ENCODE results near the gene ANKS1B. TPM values are rescaled to one million over a fixed set of nuclear protein-coding genes. Genes with fewer than 3 reads are reported as not detected.

Gene ANKS1B
- total and polyA plus RNA-seq, 2 of the 4 experiments (the other 2 are of a cell fraction): 0.17 to 0.18 TPM

DNA sequence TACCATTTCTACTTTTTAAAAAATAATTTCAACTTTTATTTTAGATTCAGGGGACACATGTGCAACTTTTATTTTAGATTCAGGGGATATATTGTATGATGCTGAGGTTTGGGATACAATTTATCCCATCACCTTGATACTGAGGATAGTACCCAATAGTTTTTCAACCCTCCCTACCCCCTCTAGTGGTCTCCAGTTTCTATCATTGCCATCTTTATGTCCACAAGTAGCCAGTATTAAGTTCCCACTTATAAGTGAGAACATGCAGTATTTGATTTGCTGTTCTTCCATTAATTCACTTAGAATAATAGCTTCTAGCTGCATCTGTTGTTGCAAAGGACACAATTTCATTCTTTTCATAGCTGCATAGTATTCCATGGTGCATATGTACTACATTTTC is 162.5 kb downstream of the ANKS1B start:
- no peak overlapping the region for H2BK20ac ChIP-seq (ENCODE audit: low read depth, low read length)
- H3K4me3 ChIP-seq (ENCODE audit: insufficient read depth, low read depth, low read length): no peak overlapping the region
- CTCF ChIA-PET: interaction anchor here (0.6 kb wide), 1 partner anchor 10 kb away, joined by 6 read pairs; no protein-coding TSS in a partner anchor
- H4K20me1 ChIP-seq (ENCODE audit: insufficient read depth, low read length): no peaks in the 10 kb centered on the region
- no peak overlapping the region for H3K4me2 ChIP-seq (ENCODE audit: low read depth, low read length)
- no peak overlapping the region for H3K14ac ChIP-seq (replicated peaks; ENCODE audit: low read depth, low read length)
- no peak overlapping the region for H4K8ac ChIP-seq (ENCODE audit: low read depth in 2 of 2, low read length in 2 of 2)
- H3K18ac ChIP-seq (ENCODE audit: low read depth, low read length): no peak overlapping the region
- H3K79me1 ChIP-seq (ENCODE audit: low read depth in 1 of 2, low read length in 2 of 2): no peaks in the 10 kb centered on the region
- no peak overlapping the region for H4K91ac ChIP-seq (ENCODE audit: insufficient read depth, low read depth, low read length)
- intact Hi-C loops (cut with micrococcal nuclease) (no loop called here), dilution Hi-C loops (cut with HindIII; ENCODE audit: low sequenced_read_pairs, unreplicated experiment) (no loop called here), in situ Hi-C loops (cut with MboI; ENCODE audit: low sequenced_read_pairs) (no loop called here)
- H3K27ac ChIP-seq (ENCODE audit: insufficient read depth, low read length): no peak overlapping the region
- no peak overlapping the region for H2BK5ac ChIP-seq (ENCODE audit: low read depth, low read length, poor library complexity, severe bottlenecking)
- no peaks in the 10 kb centered on the region for H3K9me1 ChIP-seq (ENCODE audit: insufficient read depth, low read length)
- no peak overlapping the region for H4K5ac ChIP-seq (ENCODE audit: low read depth, low read length)
- H2AK9ac ChIP-seq (replicated peaks; ENCODE audit: low read depth, low read length, poor library complexity): no peak overlapping the region
- no peak overlapping the region for H3K9ac ChIP-seq (ENCODE audit: low read depth, low read length)
- no peak overlapping the region for H2AFZ ChIP-seq (replicated peaks; ENCODE audit: low read length, poor library complexity)
- ATAC-seq (ENCODE audit: low read depth) (no peak), DNase-seq (no peak)
- H3K56ac ChIP-seq (ENCODE audit: extremely low read depth, insufficient read depth, low read length): no peak overlapping the region
- H3K23ac ChIP-seq (ENCODE audit: low read depth, low read length): no peak overlapping the region
- no peaks in the 10 kb centered on the region for H3K36me3 ChIP-seq (ENCODE audit: control insufficient read depth, insufficient read depth, low read length)
- no peaks in the 10 kb centered on the region for H3K9me3 ChIP-seq (ENCODE audit: control insufficient read depth, insufficient read depth, low read length)
- H2BK15ac ChIP-seq (ENCODE audit: low read depth, low read length): no peak overlapping the region
- H3K4ac ChIP-seq (ENCODE audit: low read depth, low read length): no peak overlapping the region
- no peaks in the 10 kb centered on the region for H3K4me1 ChIP-seq (ENCODE audit: control insufficient read depth, insufficient read depth, low read length)
- H3K27me3 ChIP-seq (ENCODE audit: control insufficient read depth, insufficient read depth, low read length): no peaks in the 10 kb centered on the region
- POLR2A ChIA-PET (ENCODE audit: unreplicated experiment): no interaction called here
- BruUV-seq (replicated peaks): no TSS peak
- TF ChIP-seq, protein P1, sequence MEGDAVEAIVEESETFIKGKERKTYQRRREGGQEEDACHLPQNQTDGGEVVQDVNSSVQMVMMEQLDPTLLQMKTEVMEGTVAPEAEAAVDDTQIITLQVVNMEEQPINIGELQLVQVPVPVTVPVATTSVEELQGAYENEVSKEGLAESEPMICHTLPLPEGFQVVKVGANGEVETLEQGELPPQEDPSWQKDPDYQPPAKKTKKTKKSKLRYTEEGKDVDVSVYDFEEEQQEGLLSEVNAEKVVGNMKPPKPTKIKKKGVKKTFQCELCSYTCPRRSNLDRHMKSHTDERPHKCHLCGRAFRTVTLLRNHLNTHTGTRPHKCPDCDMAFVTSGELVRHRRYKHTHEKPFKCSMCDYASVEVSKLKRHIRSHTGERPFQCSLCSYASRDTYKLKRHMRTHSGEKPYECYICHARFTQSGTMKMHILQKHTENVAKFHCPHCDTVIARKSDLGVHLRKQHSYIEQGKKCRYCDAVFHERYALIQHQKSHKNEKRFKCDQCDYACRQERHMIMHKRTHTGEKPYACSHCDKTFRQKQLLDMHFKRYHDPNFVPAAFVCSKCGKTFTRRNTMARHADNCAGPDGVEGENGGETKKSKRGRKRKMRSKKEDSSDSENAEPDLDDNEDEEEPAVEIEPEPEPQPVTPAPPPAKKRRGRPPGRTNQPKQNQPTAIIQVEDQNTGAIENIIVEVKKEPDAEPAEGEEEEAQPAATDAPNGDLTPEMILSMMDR (conservative IDR thresholded peaks at IDR 0.05; ENCODE audit: low read depth, low read length): no peak
- TF ChIP-seq, protein P2, sequence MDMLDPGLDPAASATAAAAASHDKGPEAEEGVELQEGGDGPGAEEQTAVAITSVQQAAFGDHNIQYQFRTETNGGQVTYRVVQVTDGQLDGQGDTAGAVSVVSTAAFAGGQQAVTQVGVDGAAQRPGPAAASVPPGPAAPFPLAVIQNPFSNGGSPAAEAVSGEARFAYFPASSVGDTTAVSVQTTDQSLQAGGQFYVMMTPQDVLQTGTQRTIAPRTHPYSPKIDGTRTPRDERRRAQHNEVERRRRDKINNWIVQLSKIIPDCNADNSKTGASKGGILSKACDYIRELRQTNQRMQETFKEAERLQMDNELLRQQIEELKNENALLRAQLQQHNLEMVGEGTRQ (IDR thresholded peaks at IDR 0.05; ENCODE audit: low read depth, low read length): no peak
- TF ChIP-seq SMC3 (IDR thresholded peaks at IDR 0.05; ENCODE audit: low read depth, low read length) (no peak), MAZ (IDR thresholded peaks at IDR 0.05; ENCODE audit: borderline replicate concordance, low read depth, low read length) (no peak), MXI1 (IDR thresholded peaks at IDR 0.05; ENCODE audit: borderline replicate concordance, low read depth, low read length) (no peak), BHLHE40 (IDR thresholded peaks at IDR 0.05; ENCODE audit: low read depth, low read length) (no peak), RAD21 (IDR thresholded peaks at IDR 0.05; ENCODE audit: low read length) (no peak), CHD1 (IDR thresholded peaks at IDR 0.05; ENCODE audit: low read depth, low read length) (no peak), CEBPB (IDR thresholded peaks at IDR 0.05; ENCODE audit: low read depth, low read length) (no peak), RFX5 (IDR thresholded peaks at IDR 0.05; ENCODE audit: low read depth, low read length) (no peak)
- no peak overlapping the region for H2BK120ac ChIP-seq (ENCODE audit: low read depth, low read length)
- no peak overlapping the region for H2AK5ac ChIP-seq (ENCODE audit: low read depth, low read length)

Data from IMR-90 (cell line).